Limb (tissue), 2 donors: ENCODE measurements around the gene CERS6.
A peak's percentile ranks its signal among the peaks of the same experiment; 100 is the strongest.
"Not testable (repeated sequence)": the region's sequence is repeated elsewhere in the genome, so short reads cannot be mapped to it uniquely, and the experiment has no call there.

Experiments
- DNase-seq, 2 donors: peaks; one replicate each; pipeline ENCODE4 v3.0.0-alpha.2; 2016; ENCODE audit errors: extremely low spot score in 2 of 2

The CERS6 gene

GRCh38 chr2:168455645-168456520 lies at the start of gene CERS6:
CERS6 (plus strand) TSS chr2:168456272; CDS start chr2:168456449, 177 bp downstream.
- peak; percentile 91 to 95 for DNase-seq

GRCh38 chr2:168412301-168412700 lies 43.8 kb upstream of the CERS6 start:
- not testable (repeated sequence) for DNase-seq

GRCh38 chr2:168413101-168413500 lies 43.0 kb upstream of the CERS6 start:
- not testable (repeated sequence) for DNase-seq

- DNase-seq: no peak
These were observed 39.5 kb upstream of the CERS6 start for GRCh38 chr2:168416555-168416954.

GRCh38 chr2:168422584-168422983 lies 33.5 kb upstream of the CERS6 start:
- no peak for DNase-seq

- no peak for DNase-seq
These were observed 31.7 kb upstream of the CERS6 start for GRCh38 chr2:168424112-168424951.

- DNase-seq: no peak
These were observed 31.1 kb upstream of the CERS6 start for GRCh38 chr2:168424971-168425370.

GRCh38 chr2:168426861-168427260 lies 29.2 kb upstream of the CERS6 start:
- no peak for DNase-seq

GRCh38 chr2:168427451-168427850 lies 28.6 kb upstream of the CERS6 start:
- DNase-seq: no peak

GRCh38 chr2:168428431-168428830 lies 27.6 kb upstream of the CERS6 start:
- DNase-seq: no peak

GRCh38 chr2:168429988-168430387 lies 26.1 kb upstream of the CERS6 start:
- no peak for DNase-seq

- DNase-seq: no peak
These were observed 25.6 kb upstream of the CERS6 start for GRCh38 chr2:168430431-168430830.

- DNase-seq: no peak
These were observed 24.6 kb upstream of the CERS6 start for GRCh38 chr2:168431301-168432024.

GRCh38 chr2:168432100-168432499 lies 24.0 kb upstream of the CERS6 start:
- DNase-seq: no peak

- DNase-seq: no peak
These were observed 23.4 kb upstream of the CERS6 start for GRCh38 chr2:168432565-168433186.

- no peak for DNase-seq
These were observed 22.5 kb upstream of the CERS6 start for GRCh38 chr2:168433527-168433926.

- peak; percentile 41 to 74 for DNase-seq
These were observed 21.9 kb upstream of the CERS6 start for GRCh38 chr2:168434146-168434545.

- no peak for DNase-seq
These were observed 19.2 kb upstream of the CERS6 start for GRCh38 chr2:168436840-168437239.

- no peak for DNase-seq
These were observed 17.5 kb upstream of the CERS6 start for GRCh38 chr2:168438553-168438952.

GRCh38 chr2:168439536-168439935 lies 16.5 kb upstream of the CERS6 start:
- DNase-seq: no peak

- no peak for DNase-seq
These were observed 14.7 kb upstream of the CERS6 start for GRCh38 chr2:168441214-168441872.
